Posterior cingulate gyrus (tissue), 11 donors: ENCODE results near the gene HEPACAM2.

ENCODE experiments used
- DNase-seq, 10 donors: peaks; one replicate each; pipeline versions ENCODE4 v3.0.0 to v3.0.0-alpha.2; 2020 to 2021; ENCODE audit warnings: mixed read lengths in 3 of 10
- intact Hi-C: fragments of 100-400 bp; cut with DNase I; formaldehyde crosslinking; loops from one replicate; pipeline ENCODE4 v1.15.1; 2023

Gene HEPACAM2

GRCh38 chr7:93205046-93205445 lies 21.2 kb downstream of the HEPACAM2 start:
- DNase-seq: no peak

DNA sequence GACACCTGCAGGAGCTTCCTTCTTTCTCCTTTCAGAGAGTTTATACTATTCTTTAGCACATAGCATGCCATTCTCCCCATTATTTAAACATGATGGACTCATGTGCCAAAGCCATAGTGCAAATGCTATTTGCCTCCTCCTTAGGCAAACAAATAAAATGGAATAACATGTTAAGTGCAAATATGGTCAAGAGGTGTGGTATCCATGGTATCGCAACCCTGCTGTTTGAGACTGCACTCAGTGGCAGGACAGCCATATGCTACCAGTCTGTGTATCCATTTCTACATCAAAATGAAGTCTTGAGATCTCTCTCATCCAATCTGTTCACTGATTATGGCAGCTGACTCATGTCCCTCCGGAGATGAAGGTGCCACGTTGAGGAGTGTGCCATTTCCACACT lies 22.8 kb downstream of the HEPACAM2 start:
- no peak for DNase-seq

More at GRCh38 chr7:93205046-93205445, 21.2 kb downstream of the HEPACAM2 start:
- intact Hi-C loops: no loop called here

DNA sequence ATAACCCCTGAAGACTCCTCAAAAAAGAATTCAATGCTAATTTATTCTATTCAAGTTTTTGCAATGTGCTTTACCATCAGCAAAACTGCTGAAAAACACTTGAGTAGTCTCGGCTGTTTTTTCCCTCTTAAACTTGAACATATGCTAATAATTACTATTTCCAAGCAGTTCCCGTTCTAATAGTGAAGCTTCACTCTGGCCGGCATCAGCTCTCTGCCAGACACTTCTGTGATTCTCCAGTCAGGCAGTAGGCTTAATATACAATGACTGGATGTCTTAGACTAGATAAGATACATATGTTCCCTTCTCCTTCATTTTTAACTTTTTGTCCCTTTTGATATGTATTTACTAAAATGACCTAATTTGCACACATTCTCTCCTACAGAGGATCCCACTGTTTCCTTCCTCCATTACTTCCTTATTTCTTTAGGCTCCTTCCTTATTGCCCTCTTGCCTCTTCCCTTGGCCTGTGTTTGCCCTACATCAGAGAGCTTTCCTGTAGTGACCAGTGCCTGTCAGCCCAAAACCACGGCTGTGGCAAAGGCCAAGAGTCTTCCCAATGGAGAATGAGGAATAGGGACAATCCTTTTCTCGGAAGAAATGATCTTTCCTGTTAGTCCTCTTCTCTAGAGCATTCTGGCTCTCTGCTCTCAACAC lies 23.5 kb downstream of the HEPACAM2 start:
- no peak for DNase-seq
- intact Hi-C loops: no loop called here

More for the DNA sequence above, 22.8 kb downstream of the HEPACAM2 start:
- intact Hi-C loops: no loop called here

GRCh38 chr7:93198472-93198871 lies 27.8 kb downstream of the HEPACAM2 start:
- DNase-seq: no peak
- intact Hi-C loops: no loop called here

- no peak for DNase-seq
- intact Hi-C loops: no loop called here
Observed at GRCh38 chr7:93196336-93196735, 29.9 kb downstream of the HEPACAM2 start.

DNA sequence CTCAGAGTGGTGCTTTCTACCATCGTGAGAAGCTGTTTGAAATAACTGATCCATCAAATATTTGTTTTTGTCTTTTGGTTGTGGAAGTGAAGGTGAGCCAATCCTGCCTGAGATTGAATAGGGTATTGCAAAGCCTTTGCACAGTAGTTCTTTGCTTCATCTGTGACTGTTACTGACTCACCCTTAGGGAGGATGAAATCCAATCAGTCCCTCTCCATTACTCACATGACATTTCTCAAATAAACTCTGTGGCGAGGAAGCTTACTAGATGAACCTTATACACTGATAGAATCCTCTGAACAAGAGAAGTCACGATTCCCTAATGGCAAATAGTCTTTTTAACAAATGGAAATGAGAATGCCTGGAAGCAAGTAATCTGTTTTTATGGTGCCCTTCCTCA lies 31.9 kb downstream of the HEPACAM2 start:
- intact Hi-C loops: no loop called here
- DNase-seq: no peak

- intact Hi-C loops: no loop called here
- DNase-seq: no peak
Observed at GRCh38 chr7:93188870-93189634, 37.2 kb downstream of the HEPACAM2 start.

GRCh38 chr7:93185303-93186027 lies 40.8 kb downstream of the HEPACAM2 start:
- intact Hi-C loops: no loop called here
- no peak for DNase-seq

GRCh38 chr7:93179173-93179572 lies 47.1 kb downstream of the HEPACAM2 start:
- intact Hi-C loops: loop anchor here (5.0 kb wide), 1 partner anchor 48 kb away; the partner anchor contains the start of gene HEPACAM2
- DNase-seq: peak in 1 of 10 donors; percentile 24

DNA sequence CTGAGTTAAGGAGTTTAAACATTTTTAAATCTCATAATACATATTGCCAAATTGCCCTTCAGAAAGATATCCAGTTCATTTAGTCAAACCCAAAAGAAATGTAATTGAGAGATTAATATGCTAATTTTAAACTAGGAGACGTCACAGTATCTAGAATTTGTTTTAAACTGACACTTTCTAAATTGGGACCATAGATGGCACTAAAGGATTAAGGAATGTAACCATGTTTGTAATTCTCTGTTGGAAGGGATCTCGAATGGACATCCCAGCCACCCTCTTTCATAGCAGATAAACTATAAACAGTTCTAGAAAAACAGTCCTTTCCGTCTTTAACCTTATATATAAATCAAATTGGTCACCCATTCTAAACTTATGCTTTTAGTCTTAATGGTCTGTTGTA lies 48.1 kb downstream of the HEPACAM2 start:
- DNase-seq: no peak
- intact Hi-C loops: loop anchor here (5.0 kb wide), 1 partner anchor 49 kb away; the partner anchor contains the start of gene HEPACAM2

DNA sequence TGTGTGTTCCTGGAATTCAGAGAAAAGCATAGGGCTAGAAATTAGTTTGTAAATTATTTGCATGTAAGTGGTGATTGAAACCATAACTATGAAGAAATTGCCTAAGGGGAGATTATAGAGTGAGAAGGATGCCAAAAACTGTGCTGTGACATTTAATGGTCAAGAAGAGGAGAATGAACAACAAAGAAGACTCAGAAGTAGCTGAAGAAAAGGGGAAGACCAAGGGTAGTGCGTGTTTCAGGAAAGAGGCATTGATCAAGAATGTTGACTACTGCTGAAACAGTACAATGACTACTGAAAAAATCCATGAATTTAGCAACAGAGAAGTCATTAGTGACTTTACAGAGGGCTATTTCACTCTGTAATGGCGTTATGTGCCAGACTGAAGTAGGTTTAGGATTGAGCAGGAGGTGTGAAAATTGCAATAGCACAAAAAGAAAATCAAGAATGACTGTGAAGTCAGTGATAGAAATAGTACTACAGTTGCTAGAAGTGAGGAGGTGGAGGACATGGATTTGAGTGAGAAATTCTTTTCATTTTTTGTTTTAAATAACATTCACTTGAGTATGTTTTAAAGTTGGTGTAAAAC lies 49.2 kb downstream of the HEPACAM2 start:
- intact Hi-C loops: loop anchor here (5.0 kb wide), 1 partner anchor 50 kb away; the partner anchor contains the start of gene HEPACAM2
- no peak for DNase-seq

- intact Hi-C loops: loop anchor here (5.0 kb wide), 1 partner anchor 52 kb away; the partner anchor contains the start of gene HEPACAM2
- no peak for DNase-seq
Observed at GRCh38 chr7:93175219-93175618, 51.0 kb downstream of the HEPACAM2 start.

DNA sequence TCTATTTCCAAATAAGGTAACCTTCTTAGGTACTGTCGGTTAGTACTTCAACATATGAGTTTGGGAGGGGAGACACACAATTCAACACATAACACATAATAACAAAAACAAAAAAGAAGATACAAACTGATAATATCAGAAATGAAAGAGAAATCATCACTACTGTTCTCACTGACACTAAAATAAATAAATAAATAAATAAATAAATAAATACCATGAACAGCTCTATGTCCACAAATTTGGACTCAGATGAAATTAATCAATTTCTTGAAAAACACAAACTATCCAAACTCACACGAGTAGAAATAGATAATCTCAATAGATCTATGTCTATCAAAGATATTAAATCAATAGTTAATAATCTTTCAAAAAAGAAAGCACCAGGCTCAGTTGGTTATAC lies 53.6 kb downstream of the HEPACAM2 start:
- no peak for DNase-seq
- intact Hi-C loops: no loop called here

DNA sequence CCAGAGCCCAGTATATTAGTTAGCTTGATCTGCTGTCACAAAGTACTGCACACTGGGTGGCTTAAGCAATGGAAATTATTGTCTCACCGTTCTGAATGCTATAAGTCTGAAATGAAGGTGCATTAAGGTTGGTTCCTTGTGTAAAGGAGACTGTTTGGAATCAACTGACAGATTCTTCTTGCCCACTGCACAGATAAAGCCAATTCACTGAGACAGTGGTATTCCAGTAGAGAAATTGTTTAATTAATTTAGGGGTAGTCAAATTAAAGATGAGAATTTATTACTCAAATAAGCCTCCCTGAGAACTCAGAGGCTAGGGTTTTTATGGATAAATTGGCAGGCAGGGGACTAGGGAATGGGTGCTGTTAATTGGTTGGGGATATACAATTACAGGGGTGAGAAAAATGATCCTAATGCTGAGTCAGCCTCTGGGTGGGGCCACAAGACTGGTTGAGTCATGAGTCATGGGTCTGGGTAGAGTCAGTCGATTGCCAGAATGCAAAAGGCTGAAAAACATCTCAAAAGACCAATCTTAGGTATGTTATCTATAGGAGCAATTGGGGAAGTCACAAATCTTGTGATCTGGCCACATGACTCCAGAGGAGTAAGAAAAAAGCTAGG lies 54.6 kb downstream of the HEPACAM2 start:
- intact Hi-C loops: no loop called here
- DNase-seq: no peak

GRCh38 chr7:93165447-93165846 lies 60.8 kb downstream of the HEPACAM2 start:
- DNase-seq: no peak

GRCh38 chr7:93164766-93165165 lies 61.5 kb downstream of the HEPACAM2 start:
- DNase-seq: no peak
- intact Hi-C loops: no loop called here

More at GRCh38 chr7:93165447-93165846, 60.8 kb downstream of the HEPACAM2 start:
- intact Hi-C loops: no loop called here

- intact Hi-C loops: no loop called here
Observed at GRCh38 chr7:93161181-93161762, 65.0 kb downstream of the HEPACAM2 start.

GRCh38 chr7:93160410-93160809 lies 65.9 kb downstream of the HEPACAM2 start:
- DNase-seq: no peak
- intact Hi-C loops: no loop called here

More at GRCh38 chr7:93161181-93161762, 65.0 kb downstream of the HEPACAM2 start:
- no peak for DNase-seq

- DNase-seq: no peak
- intact Hi-C loops: no loop called here
Observed at GRCh38 chr7:93159490-93159889, 66.8 kb downstream of the HEPACAM2 start.

DNA sequence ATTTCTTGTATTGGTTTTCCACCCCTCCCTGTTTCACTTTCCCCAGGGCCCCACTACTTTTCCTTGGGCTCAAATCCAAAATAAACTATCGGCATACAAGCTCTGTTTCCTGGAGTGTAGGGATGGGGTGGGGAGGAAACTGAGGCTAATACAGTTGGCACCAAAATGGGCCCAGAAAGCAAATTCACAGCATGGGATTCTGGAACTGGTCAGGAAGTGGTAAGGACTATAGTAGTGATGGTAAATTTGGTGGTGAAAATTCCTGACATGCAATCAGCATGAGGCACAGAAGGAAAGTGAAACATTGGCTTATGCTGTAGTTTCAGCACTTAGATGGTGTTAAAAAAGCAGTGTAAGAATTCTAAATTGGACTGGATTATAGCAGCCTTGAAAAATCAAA lies 69.4 kb downstream of the HEPACAM2 start:
- intact Hi-C loops: no loop called here
- no peak for DNase-seq
